ENCODE results near the gene PKN3.

Gene PKN3

GRCh38 chr9:128689820-128690683 lies 12.3 kb upstream of the PKN3 start:
- TF ChIP-seq TCF12 (IDR thresholded peaks at IDR 0.05; ENCODE audit: low read depth) = no peak
- TF ChIP-seq FOXM1 (IDR thresholded peaks at IDR 0.05; ENCODE audit: borderline replicate concordance, low read depth) = no peak
- peak; percentile 58; the same call in 1 of the 2 replicates for TF ChIP-seq YY1 (IDR thresholded peaks at IDR 0.05; ENCODE audit: low read depth)
- TF ChIP-seq USF1 (IDR thresholded peaks at IDR 0.05) = no peak
- TF ChIP-seq MAX (IDR thresholded peaks at IDR 0.05) = peak; percentile 24
- no peak for TF ChIP-seq TAF1 (IDR thresholded peaks at IDR 0.05; ENCODE audit: low read depth)
- no peak for TF ChIP-seq CEBPB (IDR thresholded peaks at IDR 0.05)
- no peak for TF ChIP-seq ZBTB7A (IDR thresholded peaks at IDR 0.05; ENCODE audit: low read depth)
- TF ChIP-seq RAD21 (IDR thresholded peaks at IDR 0.05; ENCODE audit: low read depth) = no peak
- TF ChIP-seq EGR1 (IDR thresholded peaks at IDR 0.05) = no peak
- TF ChIP-seq EP300 (IDR thresholded peaks at IDR 0.05; ENCODE audit: borderline replicate concordance) = no peak

- no peak for TF ChIP-seq NFIC (IDR thresholded peaks at IDR 0.05)
- TF ChIP-seq TAF1 (IDR thresholded peaks at IDR 0.05; ENCODE audit: low read depth) = no peak
- TF ChIP-seq RAD21 (IDR thresholded peaks at IDR 0.05; ENCODE audit: low read depth) = no peak
- no peak for TF ChIP-seq CEBPB (IDR thresholded peaks at IDR 0.05)
- TF ChIP-seq EGR1 (IDR thresholded peaks at IDR 0.05) = no peak
- no peak for TF ChIP-seq ZBTB7A (IDR thresholded peaks at IDR 0.05; ENCODE audit: low read depth)
- no peak for TF ChIP-seq TEAD4 (IDR thresholded peaks at IDR 0.05)
- TF ChIP-seq TCF12 (IDR thresholded peaks at IDR 0.05; ENCODE audit: low read depth) = no peak
- TF ChIP-seq EP300 (IDR thresholded peaks at IDR 0.05; ENCODE audit: borderline replicate concordance) = no peak
- no peak for TF ChIP-seq REST (IDR thresholded peaks at IDR 0.05; ENCODE audit: low read depth)
- TF ChIP-seq CREB1 (IDR thresholded peaks at IDR 0.05; ENCODE audit: low read depth) = no peak
- TF ChIP-seq FOXM1 (IDR thresholded peaks at IDR 0.05; ENCODE audit: borderline replicate concordance, low read depth) = no peak
These were observed 11.6 kb upstream of the PKN3 start for GRCh38 chr9:128690684-128691034.

- TF ChIP-seq FOXM1 (IDR thresholded peaks at IDR 0.05; ENCODE audit: borderline replicate concordance, low read depth) (no peak), CREB1 (IDR thresholded peaks at IDR 0.05; ENCODE audit: low read depth) (no peak), CEBPB (IDR thresholded peaks at IDR 0.05) (no peak)
These were observed 8.0 kb upstream of the PKN3 start for GRCh38 chr9:128694344-128694743.

- TF ChIP-seq REST (IDR thresholded peaks at IDR 0.05; ENCODE audit: low read depth) = no peak
- no peak for TF ChIP-seq ZBTB7A (IDR thresholded peaks at IDR 0.05; ENCODE audit: low read depth)
- no peak for TF ChIP-seq YY1 (IDR thresholded peaks at IDR 0.05; ENCODE audit: low read depth)
- TF ChIP-seq RAD21 (IDR thresholded peaks at IDR 0.05; ENCODE audit: low read depth) = no peak
- TF ChIP-seq TCF12 (IDR thresholded peaks at IDR 0.05; ENCODE audit: low read depth) = no peak
These were observed 5.2 kb upstream of the PKN3 start for GRCh38 chr9:128696923-128697707.

GRCh38 chr9:128701227-128701854 lies 962 bp upstream of the PKN3 start:
- TF ChIP-seq ZBTB7A (IDR thresholded peaks at IDR 0.05; ENCODE audit: low read depth) (no peak), NFIC (IDR thresholded peaks at IDR 0.05) (no peak), EP300 (IDR thresholded peaks at IDR 0.05; ENCODE audit: borderline replicate concordance) (no peak), YY1 (IDR thresholded peaks at IDR 0.05; ENCODE audit: low read depth) (no peak), EGR1 (IDR thresholded peaks at IDR 0.05) (no peak), USF1 (IDR thresholded peaks at IDR 0.05) (no peak), REST (IDR thresholded peaks at IDR 0.05; ENCODE audit: low read depth) (no peak), TCF12 (IDR thresholded peaks at IDR 0.05; ENCODE audit: low read depth) (no peak), RAD21 (IDR thresholded peaks at IDR 0.05; ENCODE audit: low read depth) (no peak), FOXM1 (IDR thresholded peaks at IDR 0.05; ENCODE audit: borderline replicate concordance, low read depth) (no peak), TEAD4 (IDR thresholded peaks at IDR 0.05) (no peak), TAF1 (IDR thresholded peaks at IDR 0.05; ENCODE audit: low read depth) (no peak), CEBPB (IDR thresholded peaks at IDR 0.05) (no peak), CREB1 (IDR thresholded peaks at IDR 0.05; ENCODE audit: low read depth) (no peak)
